Activated naive CD4-positive, alpha-beta T cell treated with Interleukin-2 at 50 U/mL for 16 hours (primary cell): ENCODE results near the gene PALLD.

ENCODE experiments used
- DNase-seq: peaks from one replicate; pipeline ENCODE4 v3.0.0-alpha.2; 2020

PALLD gene

DNA sequence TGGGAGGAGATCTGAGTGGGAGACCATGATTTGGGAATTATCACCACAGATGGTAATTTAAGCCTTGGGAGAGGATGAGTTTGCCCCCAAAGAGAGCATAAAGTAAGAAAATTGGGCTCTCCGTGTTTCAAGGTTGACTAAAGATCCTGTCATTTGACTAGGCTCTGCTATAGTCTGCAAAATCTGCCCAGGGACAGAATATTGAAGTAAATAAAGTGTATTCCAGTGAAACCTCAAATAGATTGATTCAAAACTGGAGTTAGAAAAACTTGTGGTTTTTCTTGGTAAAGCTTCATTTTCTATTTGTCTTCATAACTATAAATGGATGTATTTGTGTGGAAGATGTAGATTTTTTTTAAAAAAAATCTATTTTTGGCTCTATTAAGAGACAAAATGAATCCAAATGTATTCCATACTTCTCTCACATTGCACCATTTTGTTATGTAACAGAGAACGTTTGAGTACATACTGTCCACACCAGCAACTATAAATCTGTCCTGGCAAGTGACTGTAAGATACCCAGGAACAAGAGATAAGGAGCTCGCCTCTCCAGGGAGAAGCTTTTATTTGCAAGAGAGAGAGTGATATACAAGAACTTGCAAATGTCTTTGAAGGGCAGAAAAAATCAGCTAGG, 343.0 kb downstream of the PALLD start:
- DNase-seq, result no peak

GRCh38 chr4:168840392-168840763, 343.5 kb downstream of the PALLD start:
- DNase-seq, result no peak

DNA sequence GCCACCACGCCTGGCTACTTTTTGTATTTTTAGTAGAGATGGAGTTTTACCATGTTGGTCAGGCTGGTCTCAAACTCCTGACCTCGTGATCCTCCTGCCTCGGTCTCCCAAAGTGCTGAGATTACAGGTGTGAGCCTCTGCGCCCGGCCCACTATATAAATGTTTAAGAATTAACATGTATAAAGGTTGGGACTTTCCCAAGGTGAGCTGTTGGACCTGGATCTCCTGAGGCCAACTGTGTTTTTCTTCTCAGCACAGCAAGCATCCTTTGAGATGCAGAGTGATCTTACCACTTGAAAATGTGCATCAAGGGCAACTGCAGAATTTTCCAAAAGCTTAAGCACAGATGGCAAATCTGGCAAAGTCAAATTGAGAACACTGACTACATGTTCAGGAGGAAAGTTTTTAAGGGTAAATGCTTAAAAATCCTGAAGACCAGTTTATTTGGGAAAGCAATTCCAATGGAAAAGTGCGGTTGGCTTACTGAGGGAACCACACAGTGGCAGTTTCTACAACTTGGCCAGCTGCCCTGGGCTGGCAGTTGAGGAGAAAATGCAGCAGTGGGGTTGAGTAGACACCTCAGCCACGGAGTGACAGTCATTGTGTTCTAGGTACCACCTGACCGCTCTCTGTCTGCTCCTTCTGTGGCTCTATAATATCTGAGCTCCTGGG, 344.3 kb downstream of the PALLD start:
- DNase-seq, result no peak

DNA sequence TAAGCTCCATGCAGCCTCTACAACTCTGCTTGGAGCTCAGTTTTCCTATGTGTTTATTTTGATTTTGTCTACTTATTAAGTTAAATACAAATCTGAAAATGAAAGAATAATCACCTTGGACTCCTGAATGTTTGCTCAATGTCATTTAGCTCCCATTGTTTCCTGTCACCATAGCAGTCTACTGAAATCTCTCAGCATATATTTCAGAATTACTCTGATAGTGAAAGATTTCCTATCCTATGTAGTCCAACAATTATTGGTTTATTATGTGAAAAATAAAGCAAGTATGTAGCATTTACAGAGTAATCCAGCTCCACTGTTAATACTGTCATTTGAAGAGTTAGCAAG, 344.8 kb downstream of the PALLD start:
- DNase-seq, result no peak

DNA sequence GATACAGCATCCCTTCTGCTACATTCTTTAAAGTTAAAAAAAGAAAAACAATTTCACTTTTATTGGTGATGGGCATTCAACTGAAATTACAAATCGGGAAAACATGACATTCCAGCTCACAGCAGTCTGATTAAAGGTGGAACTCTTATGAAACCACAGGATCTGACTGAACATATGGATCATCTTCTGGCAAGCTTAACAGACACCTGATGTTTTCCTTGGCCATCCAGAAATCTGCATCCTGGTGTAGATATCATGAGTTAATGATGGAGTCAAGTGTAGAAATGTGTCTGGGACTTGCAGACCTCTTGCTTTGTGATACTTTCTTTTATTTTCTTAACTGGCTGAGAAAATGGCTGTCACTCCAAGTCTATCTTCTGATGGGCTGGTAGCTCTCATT, 345.3 kb downstream of the PALLD start:
- DNase-seq, result no peak

DNA sequence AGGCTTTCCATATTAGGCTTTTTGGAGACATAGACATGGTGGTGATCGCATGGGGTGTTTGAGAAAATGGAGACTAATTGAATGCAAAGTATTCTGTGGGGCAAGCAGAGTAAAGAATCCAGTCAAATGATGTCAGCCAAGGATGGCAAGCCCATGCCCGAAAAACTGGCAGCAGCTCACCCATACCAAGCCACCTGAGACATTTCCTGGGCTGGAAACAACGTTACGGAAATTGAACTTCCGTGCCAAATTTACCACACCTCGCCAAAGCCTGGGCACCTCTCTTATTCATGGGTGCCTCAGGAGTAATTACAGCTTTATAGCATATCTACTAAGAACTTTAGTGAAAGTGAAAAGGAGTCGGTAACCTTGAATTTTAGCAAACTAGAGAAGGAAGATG, 346.8 kb downstream of the PALLD start:
- DNase-seq, result no peak

- DNase-seq, result no peak
Measured at GRCh38 chr4:168844353-168845049, 347.6 kb downstream of the PALLD start.

DNA sequence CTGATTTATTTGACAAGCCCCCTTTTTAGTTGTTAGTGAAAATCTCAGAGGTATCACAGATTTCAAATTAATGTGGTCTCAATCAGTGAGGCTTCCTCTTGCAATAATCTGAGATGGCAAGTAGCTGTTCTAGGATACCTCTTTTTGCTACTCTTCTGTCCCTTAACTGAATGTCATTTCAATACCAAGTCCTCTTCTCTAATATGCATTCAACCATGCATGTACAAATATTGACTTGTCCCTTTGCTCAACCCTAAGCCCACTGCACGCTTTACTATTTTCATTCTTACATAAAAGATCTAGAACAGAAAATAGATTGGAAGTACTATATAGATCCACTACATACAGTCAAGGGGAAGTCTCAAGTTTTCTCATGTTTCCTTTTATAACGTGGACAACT, 349.0 kb downstream of the PALLD start:
- no peak for DNase-seq

DNA sequence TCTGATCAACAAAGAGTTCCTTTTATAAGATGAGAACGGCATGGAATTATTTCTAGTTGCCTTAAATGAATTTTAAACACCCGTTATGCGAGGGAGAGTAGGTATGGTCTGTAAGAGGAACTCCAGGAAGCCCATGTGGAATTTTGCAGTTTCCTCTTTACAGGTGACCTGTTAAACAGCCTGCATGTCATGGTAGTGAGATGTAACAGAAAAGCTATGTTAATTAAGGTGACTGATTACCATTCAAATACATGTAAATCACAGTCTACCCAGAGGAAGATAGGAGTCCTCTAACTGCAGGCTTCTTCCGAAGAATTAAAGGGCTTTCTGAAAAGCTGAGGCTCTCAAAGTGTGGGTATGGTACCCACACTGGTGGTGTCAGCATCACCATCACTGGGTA, 349.6 kb downstream of the PALLD start:
- DNase-seq, result no peak

GRCh38 chr4:168847771-168848502, 351.1 kb downstream of the PALLD start:
- no peak for DNase-seq

DNA sequence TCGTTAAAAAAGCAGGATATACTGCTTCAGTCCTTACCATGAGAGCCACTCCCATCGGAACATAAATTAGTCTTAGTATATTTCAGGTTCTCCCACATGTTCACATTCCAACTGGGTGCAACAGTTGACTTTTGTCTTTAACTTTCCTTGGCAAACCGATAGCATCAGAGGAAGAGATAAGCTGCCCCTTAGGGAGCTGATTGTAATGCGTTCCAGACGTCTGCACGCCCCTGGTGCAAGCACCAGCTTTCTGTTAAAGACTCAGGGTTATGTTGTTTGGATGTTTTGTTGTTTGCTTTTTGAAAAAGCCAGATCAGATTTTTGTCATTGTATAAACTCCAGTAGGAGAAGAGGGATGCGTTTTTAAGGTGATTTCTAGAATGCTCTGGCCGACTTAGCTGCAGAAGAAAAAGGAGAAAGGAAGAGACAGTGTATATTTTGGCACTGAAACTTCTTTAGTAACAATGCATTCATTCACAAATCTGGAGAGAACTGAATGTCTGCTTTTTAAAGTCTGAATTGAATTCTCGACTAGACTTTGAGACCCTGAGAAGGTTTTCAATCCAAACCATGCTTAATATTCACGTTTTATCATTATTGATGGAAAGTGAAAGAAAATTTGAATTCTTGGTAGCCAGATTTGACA, 352.3 kb downstream of the PALLD start:
- DNase-seq, result no peak

GRCh38 chr4:168849997-168850396, 353.1 kb downstream of the PALLD start:
- no peak for DNase-seq

GRCh38 chr4:168852387-168852786, 355.5 kb downstream of the PALLD start:
- DNase-seq, result no peak

DNA sequence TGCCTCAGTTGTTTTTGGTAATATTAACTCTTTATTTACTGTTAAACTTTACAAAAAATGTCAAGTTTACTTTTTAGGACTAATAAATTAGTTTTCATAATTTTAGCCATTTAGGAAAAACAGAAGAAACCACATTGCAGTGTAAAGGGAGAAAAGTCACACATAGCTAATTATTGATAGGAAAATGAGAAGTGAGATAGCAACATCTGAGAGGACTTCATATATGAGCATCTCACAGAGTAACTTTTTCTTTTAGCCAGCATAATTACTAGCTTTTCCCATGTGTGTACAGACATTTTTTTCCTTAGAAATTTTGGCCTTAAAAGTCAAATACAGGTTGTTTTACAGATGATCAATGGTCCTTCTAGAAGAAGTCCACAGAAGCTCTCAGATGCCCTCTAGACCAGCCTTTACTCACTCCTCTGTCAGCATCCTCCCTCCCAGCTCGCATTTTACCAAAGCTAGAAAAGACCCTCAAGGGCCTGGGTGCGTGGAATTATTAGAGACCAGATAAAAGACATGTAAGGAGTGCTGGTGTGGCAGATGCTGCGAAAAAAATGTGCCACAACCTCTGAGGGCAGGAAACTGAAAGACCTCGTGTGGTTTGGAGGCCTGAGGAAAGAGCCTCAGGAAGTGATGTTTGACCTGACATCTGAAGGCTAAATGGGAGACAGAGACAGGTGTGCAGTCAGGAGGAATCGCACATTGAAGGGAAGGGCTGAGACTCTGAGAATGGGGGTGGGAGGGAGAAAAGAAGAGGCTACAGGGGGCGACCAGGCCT, 356.3 kb downstream of the PALLD start:
- DNase-seq, result no peak

- no peak for DNase-seq
Measured at GRCh38 chr4:168853770-168854169, 356.9 kb downstream of the PALLD start.

- DNase-seq, result no peak
Measured at GRCh38 chr4:168854350-168854921, 357.6 kb downstream of the PALLD start.

GRCh38 chr4:168856312-168856711, 359.5 kb downstream of the PALLD start:
- no peak for DNase-seq

- no peak for DNase-seq
Measured at GRCh38 chr4:168857009-168857408, 360.2 kb downstream of the PALLD start.

GRCh38 chr4:168857546-168858314, 360.9 kb downstream of the PALLD start:
- no peak for DNase-seq

DNA sequence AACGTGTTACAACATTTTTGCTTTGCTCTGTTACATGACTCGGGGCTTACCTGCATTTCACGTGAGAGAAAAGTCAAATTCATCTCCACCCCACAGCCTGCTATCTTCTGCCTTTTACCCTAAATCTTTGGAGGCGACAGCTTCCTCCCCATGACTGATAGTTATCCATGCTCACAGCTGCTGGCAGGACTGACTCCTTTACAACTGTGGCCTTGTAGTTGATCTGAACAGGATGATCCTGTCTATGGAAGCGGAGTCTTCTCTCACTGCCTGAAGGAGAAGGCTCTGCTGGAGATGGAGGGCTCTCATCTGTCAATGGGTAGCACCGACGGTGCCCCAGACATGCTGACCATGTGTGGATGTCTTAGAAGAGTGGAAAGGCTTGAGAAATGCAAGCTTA, 362.2 kb downstream of the PALLD start:
- DNase-seq, result no peak
